ENCODE measurements around the gene COMTD1. TPM values are rescaled to one million over a fixed set of nuclear protein-coding genes. Genes with fewer than 3 reads are reported as not detected.

Gene COMTD1
- polyA plus RNA-seq, 3 donors, result 15.6 to 16.5 (median 16.1) TPM

DNA sequence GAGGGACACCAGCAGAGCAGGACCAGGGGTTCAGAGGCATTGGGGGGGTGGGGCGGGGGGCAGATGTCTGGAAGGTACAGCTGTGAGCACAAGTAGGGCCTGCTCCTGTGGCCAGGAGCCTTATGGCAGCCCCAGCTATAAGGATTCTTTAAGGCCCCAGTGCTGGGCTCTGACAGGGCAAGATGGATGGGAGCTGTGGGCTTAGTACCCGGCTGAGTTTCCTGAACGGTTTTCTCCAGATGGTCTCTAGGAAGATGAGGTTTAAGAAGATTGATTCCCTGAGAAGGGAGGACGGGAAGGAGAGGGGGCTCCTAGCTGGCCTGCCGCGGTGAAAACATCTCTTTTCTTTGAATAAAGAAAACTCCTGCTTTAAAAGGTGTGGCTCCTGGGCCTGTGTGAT, 30.1 kb upstream of the COMTD1 start:
- H3K9me3 Mint-ChIP-seq, result peaks cover 0 to 5% (median 2%) of the 10 kb centered on the region in 7 donors
- TF ChIP-seq, protein P1, sequence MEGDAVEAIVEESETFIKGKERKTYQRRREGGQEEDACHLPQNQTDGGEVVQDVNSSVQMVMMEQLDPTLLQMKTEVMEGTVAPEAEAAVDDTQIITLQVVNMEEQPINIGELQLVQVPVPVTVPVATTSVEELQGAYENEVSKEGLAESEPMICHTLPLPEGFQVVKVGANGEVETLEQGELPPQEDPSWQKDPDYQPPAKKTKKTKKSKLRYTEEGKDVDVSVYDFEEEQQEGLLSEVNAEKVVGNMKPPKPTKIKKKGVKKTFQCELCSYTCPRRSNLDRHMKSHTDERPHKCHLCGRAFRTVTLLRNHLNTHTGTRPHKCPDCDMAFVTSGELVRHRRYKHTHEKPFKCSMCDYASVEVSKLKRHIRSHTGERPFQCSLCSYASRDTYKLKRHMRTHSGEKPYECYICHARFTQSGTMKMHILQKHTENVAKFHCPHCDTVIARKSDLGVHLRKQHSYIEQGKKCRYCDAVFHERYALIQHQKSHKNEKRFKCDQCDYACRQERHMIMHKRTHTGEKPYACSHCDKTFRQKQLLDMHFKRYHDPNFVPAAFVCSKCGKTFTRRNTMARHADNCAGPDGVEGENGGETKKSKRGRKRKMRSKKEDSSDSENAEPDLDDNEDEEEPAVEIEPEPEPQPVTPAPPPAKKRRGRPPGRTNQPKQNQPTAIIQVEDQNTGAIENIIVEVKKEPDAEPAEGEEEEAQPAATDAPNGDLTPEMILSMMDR (IDR thresholded peaks at IDR 0.05), result no peak
- H3K9me3 ChIP-seq (replicated peaks in 1 of 2; ENCODE audit: control insufficient read depth in 1 of 2, insufficient read depth in 1 of 2, low read length in 2 of 2), result no peaks in the 10 kb centered on the region
- intact Hi-C loops (cut with micrococcal nuclease), result no loop called here
- H3K36me3 ChIP-seq (replicated peaks in 1 of 2; ENCODE audit: control insufficient read depth in 1 of 2, insufficient read depth in 2 of 2, low read length in 2 of 2), result no peaks in the 10 kb centered on the region
- H3K79me2 ChIP-seq (ENCODE audit: insufficient read depth, low read length), result no peaks in the 10 kb centered on the region
- WGBS (ENCODE audit: insufficient coverage), result 28% methylated on average over 3 of the region's 6 CpGs
- H3K4me2 ChIP-seq (replicated peaks; ENCODE audit: extremely low read depth, low read length, poor library complexity, severe bottlenecking), result no peak overlapping the region
- H4K20me1 ChIP-seq (ENCODE audit: insufficient read depth, low read length), result no peaks in the 10 kb centered on the region
- no peaks in the 10 kb centered on the region for H3K27me3 ChIP-seq (ENCODE audit: control insufficient read depth in 2 of 2, insufficient read depth in 2 of 2, low read length in 2 of 2)
- H3K27me3 Mint-ChIP-seq (ENCODE audit: low read depth in 3 of 3), result peaks cover 1 to 6% (median 1%) of the 10 kb centered on the region in 3 donors
- peak overlapping the region; percentile 41 for H2AFZ ChIP-seq (ENCODE audit: insufficient read depth, low read depth, low read length, poor library complexity, severe bottlenecking)
- H3K9ac ChIP-seq (ENCODE audit: insufficient read depth, low read length, poor library complexity, severe bottlenecking), result no peak overlapping the region
- H3K4me3 ChIP-seq (replicated peaks in 1 of 3; ENCODE audit: low read depth in 2 of 3, low read length in 3 of 3), result no peak overlapping the region
- no peak for DNase-seq
- H3K4me3 Mint-ChIP-seq, result no peak overlapping the region
- H3K4me1 ChIP-seq (ENCODE audit: control insufficient read depth in 1 of 2, insufficient read depth in 2 of 2, low read length in 2 of 2), result no peaks in the 10 kb centered on the region
- H3K27ac ChIP-seq (ENCODE audit: low read depth in 1 of 2, low read length in 2 of 2), result no peak overlapping the region
- no peak overlapping the region for H3K27ac Mint-ChIP-seq
- H3K36me3 Mint-ChIP-seq, result no peaks in the 10 kb centered on the region
- peaks cover 3% of the 10 kb centered on the region for H3K4me1 Mint-ChIP-seq

DNA sequence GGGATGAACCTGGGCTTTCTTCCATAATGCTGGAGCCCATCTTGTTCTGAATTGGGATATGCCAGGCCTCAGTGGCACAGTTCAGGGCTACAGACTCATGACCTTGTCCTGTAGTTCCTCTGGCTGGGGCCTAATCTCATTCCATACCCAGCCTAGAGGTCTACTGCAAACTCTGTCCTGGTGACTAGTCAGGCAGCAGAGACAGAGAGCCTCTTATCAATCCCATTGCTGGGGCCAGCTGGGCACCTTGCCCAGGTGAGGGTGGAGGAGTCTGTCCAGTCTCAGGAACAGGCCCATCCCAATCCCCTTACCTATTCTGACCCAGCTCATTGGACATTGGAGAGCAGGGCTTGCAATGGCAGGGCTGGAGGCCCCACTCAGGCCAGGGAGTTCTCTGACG, 28.0 kb upstream of the COMTD1 start:
- WGBS (ENCODE audit: insufficient coverage), result 100% methylated on average over 1 of the region's 1 CpG
- H3K36me3 ChIP-seq (replicated peaks in 1 of 2; ENCODE audit: control insufficient read depth in 1 of 2, insufficient read depth in 2 of 2, low read length in 2 of 2), result no peaks in the 10 kb centered on the region
- no peak overlapping the region for H2AFZ ChIP-seq (ENCODE audit: insufficient read depth, low read depth, low read length, poor library complexity, severe bottlenecking)
- Mint-ChIP-seq H3K4me1 (no peaks in the 10 kb centered on the region), H3K27me3 (ENCODE audit: low read depth in 3 of 3) (peaks cover 1 to 6% (median 3%) of the 10 kb centered on the region in 3 donors), H3K36me3 (no peaks in the 10 kb centered on the region), H3K9me3 (peaks cover 0 to 11% (median 4%) of the 10 kb centered on the region in 7 donors), H3K4me3 (no peak overlapping the region), H3K27ac (no peak overlapping the region)
- H4K20me1 ChIP-seq (ENCODE audit: insufficient read depth, low read length), result no peaks in the 10 kb centered on the region
- no peak overlapping the region for H3K9ac ChIP-seq (ENCODE audit: insufficient read depth, low read length, poor library complexity, severe bottlenecking)
- no peaks in the 10 kb centered on the region for H3K27me3 ChIP-seq (ENCODE audit: control insufficient read depth in 2 of 2, insufficient read depth in 2 of 2, low read length in 2 of 2)
- intact Hi-C loops (cut with micrococcal nuclease), result no loop called here
- TF ChIP-seq, protein P1 (IDR thresholded peaks at IDR 0.05), result no peak
- no peak overlapping the region for H3K4me2 ChIP-seq (replicated peaks; ENCODE audit: extremely low read depth, low read length, poor library complexity, severe bottlenecking)
- no peaks in the 10 kb centered on the region for H3K79me2 ChIP-seq (ENCODE audit: insufficient read depth, low read length)
- H3K4me3 ChIP-seq (replicated peaks in 1 of 3; ENCODE audit: low read depth in 2 of 3, low read length in 3 of 3), result no peak overlapping the region
- H3K9me3 ChIP-seq (replicated peaks in 1 of 2; ENCODE audit: control insufficient read depth in 1 of 2, insufficient read depth in 1 of 2, low read length in 2 of 2), result no peaks in the 10 kb centered on the region
- DNase-seq, result no peak
- H3K4me1 ChIP-seq (ENCODE audit: control insufficient read depth in 1 of 2, insufficient read depth in 2 of 2, low read length in 2 of 2), result no peaks in the 10 kb centered on the region
- no peak overlapping the region for H3K27ac ChIP-seq (ENCODE audit: low read depth in 1 of 2, low read length in 2 of 2)

Data from CD14-positive monocyte (primary cell).